ENCODE data around the gene LCT.

GRCh38 chr2:135762530-135762929 is 74.5 kb downstream of the LCT start:
- TF ChIP-seq CTCF (IDR thresholded peaks at IDR 0.05) (no peak), POLR2A (IDR thresholded peaks at IDR 0.05; ENCODE audit: low read depth) (no peak)

All from esophagus muscularis mucosa (tissue), 3 donors.